Stomach (tissue), 9 donors: ENCODE measurements around the gene DUSP7. TPM values are rescaled to one million over a fixed set of nuclear protein-coding genes. Genes with fewer than 3 reads are reported as not detected.

Experiments
- DNase-seq, 2 donors: peaks; one replicate each; pipeline versions ENCODE4 v3.0.0 to v3.0.0-alpha.2; 2013 to 2019
- H3K27ac ChIP-seq, 5 donors: fragments of 200-600 bp in 4 of 5; sonication (generic) in 4 of 5; one replicate each; pipeline ENCODE4 v1.5.1; 2013 to 2019; ENCODE audit warnings: mild to moderate bottlenecking in 1 of 5, moderate library complexity in 1 of 5
- H3K27me3 ChIP-seq, 3 donors: fragments of 200-600 bp; sonication (generic); one replicate each; pipeline ENCODE4 v1.5.1; 2017 to 2019; ENCODE audit warnings: mixed run types in 1 of 3
- H3K36me3 ChIP-seq, 4 donors: fragments of 200-600 bp; sonication (generic); 1 replicate in 3 of 4; 2 replicates in 1 of 4; pipeline ENCODE4 v1.5.1; 2016 to 2019
- H3K4me1 ChIP-seq, 4 donors: fragments of 200-600 bp; sonication (generic); one replicate each; pipeline ENCODE4 v1.5.1; 2016 to 2019
- H3K4me3 ChIP-seq, 4 donors: fragments of 200-600 bp; sonication (generic) in 3 of 4; one replicate each; pipeline ENCODE4 v1.5.1; 2016 to 2019; ENCODE audit warnings: mild to moderate bottlenecking in 1 of 4
- H3K9me3 ChIP-seq, 4 donors: fragments of 200-600 bp; sonication (generic); one replicate each; pipeline ENCODE4 v1.5.1; 2016 to 2019
- CTCF ChIP-seq, 7 experiments: fragments of 450-650 bp in 4 of 7; fragments of 200-600 bp in 3 of 7; sonication (generic) in 3 of 7; IDR thresholded peaks; one replicate each; pipeline ENCODE4 v1.5.1; 2016 to 2019; ENCODE audit warnings: antibody characterized with exemption in 7 of 7, control low read depth in 2 of 7, mild to moderate bottlenecking in 1 of 7
- EP300 ChIP-seq: sonication (generic); formaldehyde crosslinking; IDR thresholded peaks from one replicate; pipeline ENCODE4 v1.6.1; 2017; ENCODE audit warnings: antibody characterized with exemption
- POLR2A ChIP-seq, 4 donors: fragments of 450-650 bp; IDR thresholded peaks; one replicate each; pipeline ENCODE4 v1.6.1; 2016; ENCODE audit warnings: antibody characterized with exemption in 4 of 4, control low read depth in 2 of 4, mild to moderate bottlenecking in 1 of 4, moderate library complexity in 1 of 4
- POLR2AphosphoS5 ChIP-seq, 3 donors: sonication (generic); formaldehyde crosslinking; IDR thresholded peaks; one replicate each; pipeline ENCODE4 v1.6.1; 2016; ENCODE audit warnings: antibody characterized with exemption in 3 of 3
- WGBS, 5 donors: extraction: QIAGEN DNeasy Blood & Tissue Kit in 3 of 5; methylation state at CpG; one replicate each; pipeline versions ENCODE4 v1.1.5 to v1.1.7; 2013 to 2018; 5-methylcytosine and 5-hydroxymethylcytosine counted together
- intact Hi-C: fragments of 100-400 bp; cut with DNase I; formaldehyde crosslinking; loops from one replicate; pipeline ENCODE4 v1.15.1; 2023; ENCODE audit warnings: low total_unique reads
- polyA plus RNA-seq, 3 donors: library from polyadenylated mRNA; stranded (reverse); fragments of 200-250 nt; gene quantifications; one replicate each; pipeline ENCODE4 v1.2.3, GENCODE V29; 2013
- total RNA-seq, 5 donors: library from RNA; depleted of rRNA; stranded (reverse); fragments of >200 nt; gene quantifications; one replicate each; pipeline versions ENCODE4 v1.1.0 to v1.2.3, GENCODE V29; 2014 to 2016
- donor health status: healthy with polysubstance abuse.
- donor health status: Bipolar disorder and iron deficiency.
- donor health status: healthy.

DUSP7 gene
- total and polyA plus RNA-seq, 8 donors = 0.58 to 23.7 (median 5.0) TPM

- Histone ChIP-seq H3K9me3 (no peaks in the 10 kb centered on the region), H3K27ac (no peak overlapping the region), H3K4me3 (no peak overlapping the region), H3K36me3 (no peaks in the 10 kb centered on the region), H3K4me1 (peaks cover 0 to 21% (median 4%) of the 10 kb centered on the region in 4 donors), H3K27me3 (no peaks in the 10 kb centered on the region)
- intact Hi-C loops = no loop called here
- no peak for DNase-seq
- 76 to 85% (median 82%) methylated on average over 12 to 14 of the region's 14 CpGs for WGBS, 5 donors
- TF ChIP-seq POLR2AphosphoS5 (IDR thresholded peaks at IDR 0.05) (no peak), CTCF (IDR thresholded peaks at IDR 0.05) (no peak), POLR2A (IDR thresholded peaks at IDR 0.05) (no peak), EP300 (no peak)
These were observed 6.8 kb upstream of the DUSP7 start for GRCh38 chr3:52063026-52063723.

GRCh38 chr3:52062505-52062904, 6.1 kb upstream of the DUSP7 start:
- 46 to 74% (median 62%) methylated on average over 5 of the region's 5 CpGs for WGBS, 5 donors

GRCh38 chr3:52061121-52061910, 4.9 kb upstream of the DUSP7 start:
- H3K4me3 ChIP-seq = no peak overlapping the region
- H3K36me3 ChIP-seq = no peaks in the 10 kb centered on the region
- intact Hi-C loops = no loop called here
- 56 to 72% (median 65%) methylated on average over 4 of the region's 4 CpGs for WGBS, 5 donors
- peak overlapping the region in 1 of 5 donors; percentile 36 for H3K27ac ChIP-seq
- H3K27me3 ChIP-seq = no peaks in the 10 kb centered on the region
- H3K4me1 ChIP-seq = peaks cover 4 to 34% (median 13%) of the 10 kb centered on the region in 4 donors
- peak in 1 of 2 donors; percentile 40 for DNase-seq
- no peak for TF ChIP-seq CTCF (IDR thresholded peaks at IDR 0.05)
- no peaks in the 10 kb centered on the region for H3K9me3 ChIP-seq

More at GRCh38 chr3:52062505-52062904, 6.1 kb upstream of the DUSP7 start:
- Histone ChIP-seq H3K4me1 (peaks cover 3 to 27% (median 8%) of the 10 kb centered on the region in 4 donors), H3K27ac (no peak overlapping the region), H3K27me3 (no peaks in the 10 kb centered on the region), H3K36me3 (no peaks in the 10 kb centered on the region), H3K4me3 (no peak overlapping the region), H3K9me3 (no peaks in the 10 kb centered on the region)
- DNase-seq = no peak
- intact Hi-C loops = no loop called here
- TF ChIP-seq POLR2AphosphoS5 (IDR thresholded peaks at IDR 0.05) (peak in 1 of 3 donors; percentile 23), EP300 (no peak)

- H3K4me3 ChIP-seq = no peak overlapping the region
- no peak for DNase-seq
- H3K36me3 ChIP-seq = no peaks in the 10 kb centered on the region
- TF ChIP-seq CTCF (IDR thresholded peaks at IDR 0.05) = no peak
- no peak for TF ChIP-seq POLR2AphosphoS5 (IDR thresholded peaks at IDR 0.05)
- TF ChIP-seq EP300 = no peak
- TF ChIP-seq POLR2A (IDR thresholded peaks at IDR 0.05) = no peak
- intact Hi-C loops = no loop called here
- H3K9me3 ChIP-seq = no peaks in the 10 kb centered on the region
- H3K27ac ChIP-seq = no peak overlapping the region
- 89 to 94% (median 93%) methylated on average over 7 of the region's 7 CpGs for WGBS, 5 donors
- peaks cover 6 to 40% (median 18%) of the 10 kb centered on the region in 4 donors for H3K4me1 ChIP-seq
- H3K27me3 ChIP-seq = no peaks in the 10 kb centered on the region
These were observed 3.4 kb upstream of the DUSP7 start for GRCh38 chr3:52059781-52060180.
